Heart right ventricle (tissue), 16 donors: Measurements from ENCODE around the gene IFRD2. TPM values are rescaled to one million over a fixed set of nuclear protein-coding genes. Genes with fewer than 3 reads are reported as not detected.

Source experiments
- ATAC-seq, 8 donors: fragments of 200-7000 bp; cut with Tn5 transposase; one replicate each; pipeline ENCODE4 v1.9.1; 2020; ENCODE audit warnings: mild to moderate bottlenecking in 8 of 8, moderate library complexity in 8 of 8, moderate number of reproducible peaks in 1 of 8
- DNase-seq, 2 donors: peaks; one replicate each; pipeline ENCODE4 v3.0.0-alpha.2; 2020
- H3K27ac ChIP-seq, 10 donors: fragments of 200-600 bp; sonication (generic) in 2 of 10; one replicate each; pipeline versions ENCODE4 v1.5.0 to v1.8.0; 2020 to 2022; ENCODE audit warnings: mild to moderate bottlenecking in 3 of 10
- H3K27me3 ChIP-seq, 7 donors: fragments of 200-600 bp; one replicate each; pipeline ENCODE4 v1.8.0; 2021 to 2022; ENCODE audit warnings: mild to moderate bottlenecking in 2 of 7
- H3K36me3 ChIP-seq, 9 donors: fragments of 200-600 bp; sonication (generic) in 1 of 9; one replicate each; pipeline versions ENCODE4 v1.5.0 to v1.8.0; 2020 to 2022; ENCODE audit warnings: mild to moderate bottlenecking in 2 of 9
- H3K4me1 ChIP-seq, 9 donors: fragments of 200-600 bp; sonication (generic) in 1 of 9; one replicate each; pipeline versions ENCODE4 v1.5.0 to v1.8.0; 2020 to 2022; ENCODE audit warnings: mild to moderate bottlenecking in 4 of 9
- H3K4me3 ChIP-seq, 10 donors: fragments of 200-600 bp; sonication (generic) in 2 of 10; one replicate each; pipeline versions ENCODE4 v1.5.0 to v1.8.0; 2020 to 2022; ENCODE audit warnings: mild to moderate bottlenecking in 7 of 10, moderate library complexity in 2 of 10
- H3K9me3 ChIP-seq, 11 donors: fragments of 200-600 bp in 10 of 11; sonication (generic) in 2 of 11; one replicate each; pipeline versions ENCODE4 v1.5.0 to v1.8.0; 2013 to 2022; ENCODE audit warnings: mild to moderate bottlenecking in 2 of 11, control low read depth in 1 of 11, moderate library complexity in 1 of 11
- WGBS, 2 donors: extraction: QIAGEN DNeasy Blood & Tissue Kit; methylation state at CpG; one replicate each; pipeline ENCODE4 v1.1.7; 2013; ENCODE audit warnings: inconsistent platforms in 1 of 2; 5-methylcytosine and 5-hydroxymethylcytosine counted together
- intact Hi-C, 10 donors: fragments of 100-400 bp; cut with DNase I; formaldehyde crosslinking; loops; one replicate each; pipeline versions ENCODE4 v1.11.1 to v1.14.2; 2022
- polyA plus RNA-seq, 2 donors: library from polyadenylated mRNA; stranded (reverse); fragments of 200-250 nt; gene quantifications; one replicate each; pipeline ENCODE4 v1.2.3, GENCODE V29; 2013
- total RNA-seq, 10 donors: library from RNA; stranded (reverse); fragmentation: NEBNext Ultra II Directional in 3 of 10; extraction: Animal tissue kit (Norgen Biotek cat#: 25700) in 3 of 10; gene quantifications; one replicate each; pipeline versions ENCODE4 v1.2.1 to v1.2.4, GENCODE V29; 2021 to 2023
- TF ChIP-seq, protein P1 (sequence below), 9 donors: fragments of 200-600 bp; sonication (generic) in 2 of 9; IDR thresholded peaks; one replicate each; pipeline versions ENCODE4 v1.5.0 to v1.8.0; 2021 to 2022; ENCODE audit warnings: antibody characterized with exemption in 9 of 9, mild to moderate bottlenecking in 5 of 9, moderate library complexity in 1 of 9
- donor health status: Arrhythmogenic right ventricular cardiomyopathy.
- donor health status: ischemic (EF 13 %, LVEDD 7.1; RV severe dilation, severe dysfunction).
- donor health status: healthy with polysubstance abuse.
- donor health status: DM: no; HTN: yes; CAD: no.
- donor health status: DM: no; HTN: no; CAD: no.
- donor health status: ischemic (EF 25% LVEDD 6.9; RV normal size, moderate dysfunction).
- donor health status: ischemic (EF 25% LVEDD 5.7; RV mildly dilated, moderate dysfunction).
- donor health status: healthy.
- donor health status: DM: yes; HTN: yes; CAD: no.
- donor health status: Ischemic cardiomyopathy.
- donor health status: ischemic (EF 35%, LVEDD 5.7; RV mildly dilated, moderate dysfunction).
- donor health status: nonischemic (EF 11% LVEDD 7.7; RV severe dilation, severe dysfunction).
- donor health status: DM: yes; HTN: yes; CAD: no.
- donor health status: PGD.
- donor health status: ischemic (EF 29% LVEDD 5.4; RV normal size, mild dysfunction).
- donor health status: nonischemic (EF 23%, LVEDD 6.1; RV moderate dilation, normal function).

Gene IFRD2
- total and polyA plus RNA-seq, 12 donors: 45.3 to 123 (median 57.0) TPM

DNA sequence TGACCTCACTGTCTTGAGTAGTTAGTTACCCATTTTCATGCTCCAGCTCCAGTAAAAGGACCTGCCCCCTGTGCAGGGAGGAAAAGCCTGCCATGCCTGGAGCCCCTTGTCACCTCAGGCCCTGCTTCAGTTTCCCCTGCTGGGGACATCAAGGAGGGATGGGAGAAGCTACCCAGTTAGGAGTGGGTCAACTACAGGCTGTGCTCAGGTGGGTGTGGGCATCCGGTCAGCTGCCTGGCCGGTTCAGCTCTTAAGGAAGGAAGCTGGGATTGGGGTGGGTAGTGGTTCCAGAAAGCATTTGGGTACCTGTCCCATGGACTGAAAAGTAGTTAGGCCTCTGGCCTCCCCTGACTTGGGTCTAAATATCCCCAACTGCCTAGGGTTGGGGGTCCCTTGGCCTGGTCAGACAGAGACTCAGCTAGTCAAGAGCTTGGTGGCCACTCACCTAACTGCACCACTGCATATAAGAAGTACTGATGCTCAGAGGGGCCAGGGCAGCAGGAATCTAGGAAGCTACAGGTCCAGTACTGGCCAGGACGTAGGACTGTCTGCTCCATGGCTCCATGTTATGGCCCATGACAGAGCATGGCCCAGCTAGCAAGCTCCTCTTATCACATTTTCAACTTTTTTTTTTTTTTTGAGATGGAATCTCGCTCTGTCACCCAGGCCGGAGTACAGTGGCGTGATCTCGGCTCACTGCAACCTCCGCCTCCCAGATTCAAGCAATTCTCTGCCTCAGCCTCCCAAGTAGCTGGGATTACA is 12.8 kb downstream of the IFRD2 start:
- Histone ChIP-seq H3K9me3 (no peaks in the 10 kb centered on the region), H3K4me3 (peak overlapping the region in 9 of 10 donors; percentile 26 to 52 (median 43)), H3K27me3 (peaks cover 0 to 34% (median 9%) of the 10 kb centered on the region in 7 donors), H3K27ac (peak overlapping the region; percentile 21 to 92 (median 85)), H3K36me3 (peaks cover 0 to 8% (median 0%) of the 10 kb centered on the region in 9 donors), H3K4me1 (peaks cover 4 to 47% (median 19%) of the 10 kb centered on the region in 9 donors)
- TF ChIP-seq, protein P1, sequence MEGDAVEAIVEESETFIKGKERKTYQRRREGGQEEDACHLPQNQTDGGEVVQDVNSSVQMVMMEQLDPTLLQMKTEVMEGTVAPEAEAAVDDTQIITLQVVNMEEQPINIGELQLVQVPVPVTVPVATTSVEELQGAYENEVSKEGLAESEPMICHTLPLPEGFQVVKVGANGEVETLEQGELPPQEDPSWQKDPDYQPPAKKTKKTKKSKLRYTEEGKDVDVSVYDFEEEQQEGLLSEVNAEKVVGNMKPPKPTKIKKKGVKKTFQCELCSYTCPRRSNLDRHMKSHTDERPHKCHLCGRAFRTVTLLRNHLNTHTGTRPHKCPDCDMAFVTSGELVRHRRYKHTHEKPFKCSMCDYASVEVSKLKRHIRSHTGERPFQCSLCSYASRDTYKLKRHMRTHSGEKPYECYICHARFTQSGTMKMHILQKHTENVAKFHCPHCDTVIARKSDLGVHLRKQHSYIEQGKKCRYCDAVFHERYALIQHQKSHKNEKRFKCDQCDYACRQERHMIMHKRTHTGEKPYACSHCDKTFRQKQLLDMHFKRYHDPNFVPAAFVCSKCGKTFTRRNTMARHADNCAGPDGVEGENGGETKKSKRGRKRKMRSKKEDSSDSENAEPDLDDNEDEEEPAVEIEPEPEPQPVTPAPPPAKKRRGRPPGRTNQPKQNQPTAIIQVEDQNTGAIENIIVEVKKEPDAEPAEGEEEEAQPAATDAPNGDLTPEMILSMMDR (IDR thresholded peaks at IDR 0.05): no peak
- DNase-seq (no peak), ATAC-seq (peak; percentile 14 to 58 (median 32))
- intact Hi-C loops: loop anchor here in 1 of 10 donors (10.0 kb wide), 1 partner anchor 155 kb away; no protein-coding TSS in a partner anchor
- 63 to 67% methylated on average over 8 of the region's 8 CpGs for WGBS, 2 donors

DNA sequence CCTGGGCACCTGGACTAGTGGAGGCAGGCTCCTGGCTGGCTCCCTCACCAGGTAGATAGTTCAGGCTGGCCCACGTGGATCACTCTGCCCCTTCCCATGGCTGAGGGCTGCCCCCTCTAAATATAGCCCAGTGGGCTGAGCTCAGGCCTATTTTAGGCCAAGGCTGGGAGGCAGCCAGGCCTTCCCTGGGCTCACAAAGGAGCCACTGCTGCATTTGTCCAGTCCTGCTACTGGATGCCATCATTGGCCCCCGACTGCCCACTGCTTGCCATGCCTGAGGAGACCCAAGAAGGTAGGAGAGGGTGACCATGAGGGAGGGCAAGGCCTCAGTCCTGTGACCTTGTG is 13.4 kb downstream of the IFRD2 start, which contains the start of gene LSMEM2:
Gene LSMEM2, plus strand, starts transcription at position 208 of the 345 bp plus-strand sequence. Its CDS starts 27 bp downstream, at position 235.
- Histone ChIP-seq H3K27me3 (peaks cover 0 to 40% (median 10%) of the 10 kb centered on the region in 7 donors), H3K9me3 (no peaks in the 10 kb centered on the region), H3K4me3 (peak within 1 kb of the TSS in 9 of 10 donors; percentile 26 to 52 (median 43)), H3K36me3 (peaks cover 0 to 8% (median 0%) of the 10 kb centered on the region in 9 donors), H3K4me1 (peaks cover 4 to 53% (median 25%) of the 10 kb centered on the region in 9 donors), H3K27ac (peak within 1 kb of the TSS; percentile 21 to 92 (median 85))
- WGBS, 2 donors: 30 to 32% methylated on average over 2 of the region's 2 CpGs
- intact Hi-C loops: loop anchor here in 1 of 10 donors (10.0 kb wide), 1 partner anchor 154 kb away; no protein-coding TSS in a partner anchor
- peak; percentile 78 to 94 (median 88) for ATAC-seq
- TF ChIP-seq, protein P1 (IDR thresholded peaks at IDR 0.05): no peak
- DNase-seq: peak; percentile 69 to 73

DNA sequence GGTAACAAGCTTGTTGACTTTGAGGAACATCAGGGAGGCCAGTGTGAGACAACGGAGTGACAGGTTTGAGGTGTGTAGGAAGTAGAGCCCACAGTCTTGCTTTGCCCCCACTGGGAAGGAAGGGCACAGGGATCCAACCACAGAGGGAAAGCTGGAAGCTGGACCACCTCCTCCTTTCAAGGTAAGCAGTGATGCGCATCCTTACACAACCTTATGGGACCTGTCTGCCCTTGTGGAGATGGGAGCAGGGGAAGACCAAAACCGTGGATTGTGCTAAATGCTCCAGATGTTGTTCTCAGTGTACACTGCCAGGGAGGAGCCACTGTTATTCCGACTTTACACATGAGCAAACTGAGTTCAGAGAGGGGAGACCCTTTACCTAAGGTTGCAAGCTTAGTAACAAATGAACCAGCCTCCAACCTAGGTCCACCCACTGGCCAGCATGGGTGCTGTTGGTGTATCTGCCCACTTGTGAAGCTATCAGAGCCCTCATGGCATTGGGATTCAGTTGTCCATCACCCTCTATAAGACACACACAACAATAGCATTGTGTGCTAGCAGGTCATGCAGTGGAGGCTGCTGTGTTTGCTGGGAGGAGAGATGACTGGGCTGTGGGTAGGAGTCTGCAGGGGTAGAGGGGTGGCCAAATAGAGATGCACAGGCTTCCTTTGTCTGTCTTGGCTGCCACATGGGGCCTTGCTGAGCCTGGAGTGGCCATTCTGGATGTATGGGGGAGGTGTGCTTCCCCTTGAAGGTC is 13.9 kb downstream of the IFRD2 start:
- Histone ChIP-seq H3K36me3 (peaks cover 0 to 8% (median 0%) of the 10 kb centered on the region in 9 donors), H3K4me3 (no peak overlapping the region), H3K4me1 (peaks cover 4 to 55% (median 31%) of the 10 kb centered on the region in 9 donors), H3K27me3 (peaks cover 0 to 45% (median 10%) of the 10 kb centered on the region in 7 donors), H3K9me3 (no peaks in the 10 kb centered on the region), H3K27ac (peak overlapping the region in 8 of 10 donors; percentile 67 to 92 (median 88))
- intact Hi-C loops: loop anchor here in 1 of 10 donors (10.0 kb wide), 1 partner anchor 154 kb away; no protein-coding TSS in a partner anchor
- TF ChIP-seq, protein P1 (IDR thresholded peaks at IDR 0.05): no peak
- DNase-seq: no peak
- ATAC-seq: peak in 5 of 8 donors; percentile 1 to 21 (median 4)
- 81 to 84% methylated on average over 4 of the region's 4 CpGs for WGBS, 2 donors

DNA sequence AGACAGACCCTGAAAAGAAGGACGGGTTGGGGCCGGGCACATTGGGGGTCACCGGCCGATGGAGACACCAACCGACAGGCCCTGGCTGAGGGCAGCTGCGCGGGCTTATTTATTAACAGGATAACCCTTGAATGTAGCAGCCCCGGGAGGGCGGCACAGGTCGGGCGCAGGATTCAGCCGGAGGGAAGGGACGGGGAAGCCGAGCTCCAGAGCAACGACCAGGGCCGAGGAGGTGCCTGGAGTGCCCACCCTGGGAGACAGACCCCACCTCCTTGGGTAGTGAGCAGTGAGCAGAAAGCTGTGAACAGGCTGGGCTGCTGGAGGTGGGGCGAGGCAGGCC is 15.5 kb downstream of the IFRD2 start:
- TF ChIP-seq, protein P1 (IDR thresholded peaks at IDR 0.05): no peak
- peaks cover 0 to 8% (median 0%) of the 10 kb centered on the region in 9 donors for H3K36me3 ChIP-seq
- no peaks in the 10 kb centered on the region for H3K9me3 ChIP-seq
- DNase-seq (no peak), ATAC-seq (no peak)
- WGBS, 2 donors: 84% methylated on average over 17 of the region's 17 CpGs
- intact Hi-C loops: loop anchor here in 1 of 10 donors (10.0 kb wide), 1 partner anchor 152 kb away; no protein-coding TSS in a partner anchor
- H3K27me3 ChIP-seq: peaks cover 0 to 47% (median 10%) of the 10 kb centered on the region in 7 donors
- H3K4me1 ChIP-seq: peaks cover 6 to 64% (median 36%) of the 10 kb centered on the region in 9 donors
- H3K4me3 ChIP-seq: no peak overlapping the region
- H3K27ac ChIP-seq: no peak overlapping the region
